GM12891 (cell line): ENCODE measurements around the gene DZIP1.
"Not testable (repeated sequence)": the region's sequence is repeated elsewhere in the genome, so short reads cannot be mapped to it uniquely, and the experiment has no call there.

Source experiments
- DNase-seq: peaks from one replicate; pipeline ENCODE4 v3.0.0; 2011; ENCODE audit warnings: low spot score; ENCODE audit not compliant: insufficient read length
- FAIRE-seq: peaks from 2 replicates; lab custom pipeline; 2011; peaks lifted over from hg19 to GRCh38; lab: Jason Lieb, UNC
- PAX5 ChIP-seq: IDR thresholded peaks from 2 replicates; pipeline ENCODE4 v1.6.1; 2011; ENCODE audit warnings: low read length, moderate library complexity, mild to moderate bottlenecking; ENCODE audit not compliant: insufficient read depth, severe bottlenecking
- POLR2A ChIP-seq: IDR thresholded peaks from 2 replicates; pipeline ENCODE4 v1.6.1; 2011; ENCODE audit warnings: low read depth, low read length, control low read depth
- POLR2AphosphoS5 ChIP-seq: IDR thresholded peaks from 2 replicates; pipeline ENCODE4 v1.6.1; 2011; ENCODE audit warnings: low read depth, low read length, control low read depth
- POU2F2 ChIP-seq: IDR thresholded peaks from 2 replicates; pipeline ENCODE4 v1.6.1; 2011; ENCODE audit warnings: low read depth, mild to moderate bottlenecking, control low read depth, low read length, moderate library complexity
- SPI1 ChIP-seq: IDR thresholded peaks from 2 replicates; pipeline ENCODE4 v1.6.1; 2011; ENCODE audit warnings: low read depth, low read length, control low read depth
- TAF1 ChIP-seq: IDR thresholded peaks from 2 replicates; pipeline ENCODE4 v1.6.1; 2011; ENCODE audit warnings: low read depth, low read length, control low read depth

DZIP1 gene

GRCh38 chr13:95573221-95573620, 71.3 kb downstream of the DZIP1 start:
- no peak for DNase-seq
- TF ChIP-seq PAX5: no peak
- TF ChIP-seq TAF1: no peak
- FAIRE-seq: no peak

DNA sequence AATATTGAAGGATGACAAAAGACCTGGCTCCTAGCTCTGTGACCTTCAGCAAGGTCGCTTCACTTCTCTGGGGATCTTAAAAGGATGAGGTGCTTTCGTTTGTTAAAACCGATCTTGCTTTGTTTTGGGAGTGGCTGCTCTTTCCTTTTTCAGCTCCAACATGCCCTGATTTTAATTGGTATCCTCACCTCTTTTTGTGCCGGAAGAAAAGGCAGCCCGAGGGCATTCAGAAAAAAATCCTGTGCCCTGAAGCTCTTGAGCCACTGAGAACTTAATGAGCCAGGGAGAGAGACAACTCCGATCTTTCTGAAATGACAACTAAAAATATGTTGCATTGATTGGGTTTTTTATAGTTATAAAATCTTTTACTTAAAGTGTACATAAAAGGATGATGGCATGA, 72.6 kb downstream of the DZIP1 start:
- TF ChIP-seq POLR2AphosphoS5 (no peak), POU2F2 (no peak), TAF1 (no peak), PAX5 (no peak), SPI1 (no peak)
- FAIRE-seq (no peak), DNase-seq (no peak)

- TF ChIP-seq POU2F2: no peak
- TF ChIP-seq TAF1: no peak
- no peak for TF ChIP-seq POLR2A
- TF ChIP-seq SPI1: no peak
- no peak for TF ChIP-seq POLR2AphosphoS5
- no peak for TF ChIP-seq PAX5
- DNase-seq (no peak), FAIRE-seq (no peak)
Observed at GRCh38 chr13:95570016-95570415, 74.5 kb downstream of the DZIP1 start.

DNA sequence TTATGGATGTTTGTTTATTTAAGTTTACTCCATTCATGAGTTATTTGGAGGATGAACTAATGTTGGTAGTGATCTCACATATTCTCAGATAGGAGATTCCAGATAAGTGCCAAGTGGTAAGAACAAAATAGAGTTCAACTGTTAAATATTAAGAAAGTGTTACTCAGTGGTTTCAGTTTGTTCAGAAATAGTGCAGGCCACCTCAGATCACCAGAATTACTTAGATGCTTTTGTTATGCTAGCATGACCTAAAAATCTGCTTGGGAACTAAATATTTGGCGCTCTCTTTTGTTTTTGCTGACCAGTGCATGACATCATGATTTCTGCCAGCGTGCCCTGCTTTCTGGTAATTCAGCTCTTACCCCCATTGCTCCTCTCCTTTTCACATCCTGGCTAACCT, 76.4 kb downstream of the DZIP1 start:
- FAIRE-seq: no peak
- DNase-seq: no peak
- TF ChIP-seq TAF1 (no peak), PAX5 (no peak)

DNA sequence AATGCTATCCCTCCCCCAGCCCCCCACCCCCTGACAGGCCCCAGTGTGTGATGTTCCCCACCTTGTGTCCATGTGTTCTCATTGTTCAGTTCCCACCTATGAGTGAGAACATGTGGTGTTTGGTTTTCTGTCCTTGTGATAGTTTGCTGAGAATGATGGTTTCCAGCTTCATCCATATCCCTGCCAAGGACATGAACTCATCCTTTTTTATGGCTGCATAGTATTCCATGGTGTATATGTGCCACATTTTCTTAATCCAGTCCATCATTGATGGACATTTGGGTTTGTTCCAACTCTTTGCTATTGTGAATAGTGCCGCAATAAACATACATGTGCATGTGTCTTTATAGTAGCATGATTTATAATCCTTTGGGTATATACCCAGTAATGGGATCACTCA, 78.7 kb downstream of the DZIP1 start:
- not testable (repeated sequence) for FAIRE-seq

DNA sequence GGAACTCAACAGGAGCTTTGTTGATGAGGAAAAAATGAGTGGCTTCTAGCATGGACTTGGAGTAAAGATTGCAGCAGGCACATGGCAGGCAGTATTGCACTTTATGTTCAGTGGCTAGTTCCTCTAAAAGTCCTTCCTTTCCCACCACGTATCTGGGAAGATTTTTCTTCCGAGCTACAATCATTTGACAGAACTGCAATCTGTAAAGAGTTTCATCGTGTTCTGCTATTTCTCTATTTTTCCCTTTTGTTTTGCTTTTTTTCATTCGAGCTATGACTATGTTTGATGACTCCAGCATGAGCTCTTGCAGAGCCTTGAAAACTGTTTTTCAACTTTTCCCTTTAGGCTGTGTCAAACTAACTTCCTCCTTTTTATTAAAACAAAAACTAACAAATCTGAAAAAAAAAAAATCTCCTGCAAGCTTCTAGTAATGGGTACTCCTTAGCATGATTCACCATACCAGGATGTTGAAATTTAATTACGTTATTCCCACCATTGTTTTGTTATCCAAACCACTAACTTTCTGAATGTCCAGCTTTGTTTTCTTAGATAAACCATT, 79.7 kb downstream of the DZIP1 start:
- FAIRE-seq: no peak

More for the DNA sequence above, 78.7 kb downstream of the DZIP1 start:
- DNase-seq: not testable (repeated sequence)

GRCh38 chr13:95564091-95564490, 80.4 kb downstream of the DZIP1 start:
- FAIRE-seq (no peak), DNase-seq (no peak)
- no peak for TF ChIP-seq SPI1
- TF ChIP-seq POLR2A: no peak
- TF ChIP-seq POU2F2: no peak
- TF ChIP-seq POLR2AphosphoS5: no peak
- no peak for TF ChIP-seq PAX5
- no peak for TF ChIP-seq TAF1

More for the DNA sequence above, 79.7 kb downstream of the DZIP1 start:
- TF ChIP-seq POLR2A (no peak), POU2F2 (no peak), PAX5 (no peak), TAF1 (no peak), POLR2AphosphoS5 (no peak), SPI1 (no peak)
- no peak for DNase-seq

DNA sequence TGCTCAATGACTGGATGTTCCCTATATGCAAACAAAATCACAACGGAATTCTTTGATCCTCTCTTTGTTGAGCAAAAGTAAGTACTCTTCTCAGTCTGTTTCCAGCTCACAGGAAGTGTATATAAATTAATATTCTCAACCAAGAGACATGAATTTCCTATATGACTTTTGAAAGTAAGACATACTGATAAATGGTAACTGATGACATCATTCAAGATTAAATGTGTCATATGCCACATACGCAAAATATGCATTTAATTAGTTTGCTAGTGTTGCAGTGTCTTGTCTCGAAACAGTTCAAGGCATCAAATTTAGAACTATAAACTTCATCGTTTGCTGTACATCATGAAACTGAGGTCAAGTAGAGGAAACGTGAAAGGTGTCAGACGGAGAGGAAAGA, 84.1 kb downstream of the DZIP1 start:
- FAIRE-seq: no peak
- TF ChIP-seq PAX5 (no peak), POLR2AphosphoS5 (no peak), POLR2A (no peak), SPI1 (no peak), TAF1 (no peak), POU2F2 (no peak)
- no peak for DNase-seq

- FAIRE-seq: no peak
Observed at GRCh38 chr13:95559100-95559499, 85.4 kb downstream of the DZIP1 start.

DNA sequence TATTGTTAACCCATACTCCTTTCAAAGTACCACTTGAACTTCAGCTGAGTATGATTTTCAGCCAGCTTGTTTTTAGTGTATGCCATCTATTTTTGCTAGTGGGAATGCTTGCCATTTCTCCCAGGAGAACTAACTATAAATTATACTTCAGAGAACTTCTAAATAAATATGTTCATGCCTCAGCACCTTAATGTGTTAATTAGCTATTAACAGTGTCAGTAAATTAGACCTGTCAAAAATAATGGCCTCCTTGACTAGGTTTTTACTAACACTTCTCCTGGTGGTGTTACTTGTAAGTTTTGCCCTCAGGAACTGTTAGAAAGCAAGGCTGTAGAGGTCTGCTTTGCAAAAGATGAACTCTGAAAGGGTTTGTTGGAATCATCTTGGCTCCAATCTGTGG, 87.5 kb downstream of the DZIP1 start:
- TF ChIP-seq PAX5 (no peak), POLR2AphosphoS5 (no peak), TAF1 (no peak), POU2F2 (no peak), SPI1 (no peak), POLR2A (no peak)
- DNase-seq (no peak), FAIRE-seq (no peak)

More at GRCh38 chr13:95559100-95559499, 85.4 kb downstream of the DZIP1 start:
- DNase-seq: no peak
- no peak for TF ChIP-seq SPI1
- no peak for TF ChIP-seq POLR2A
- TF ChIP-seq PAX5: no peak
- no peak for TF ChIP-seq TAF1
- TF ChIP-seq POU2F2: no peak

- FAIRE-seq (no peak), DNase-seq (no peak)
- TF ChIP-seq POLR2A (no peak), POU2F2 (no peak)
Observed at GRCh38 chr13:95553581-95554385, 90.7 kb downstream of the DZIP1 start.
